ENCODE data around the gene STYXL1.

DNA sequence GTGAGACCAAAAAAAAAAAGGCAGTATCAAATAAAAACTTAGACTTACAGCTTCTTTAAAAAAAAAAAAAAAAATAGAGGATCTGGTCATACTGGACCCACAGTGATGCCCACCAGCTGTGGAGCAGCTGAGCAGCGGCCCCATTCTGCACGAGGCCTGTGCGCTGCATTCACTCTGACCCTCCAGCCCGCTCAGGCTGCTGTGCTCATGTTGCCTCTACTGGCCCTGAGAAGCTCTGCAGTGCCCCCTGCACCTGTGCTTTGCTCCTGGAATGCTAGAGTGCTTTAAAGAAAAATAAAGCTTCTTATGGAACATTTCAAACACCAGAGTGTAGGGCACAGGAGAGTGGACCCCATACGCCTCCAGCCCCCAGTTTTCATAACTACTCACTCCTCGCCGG, 86.6 kb downstream of the STYXL1 start:
- TF ChIP-seq, protein P1, sequence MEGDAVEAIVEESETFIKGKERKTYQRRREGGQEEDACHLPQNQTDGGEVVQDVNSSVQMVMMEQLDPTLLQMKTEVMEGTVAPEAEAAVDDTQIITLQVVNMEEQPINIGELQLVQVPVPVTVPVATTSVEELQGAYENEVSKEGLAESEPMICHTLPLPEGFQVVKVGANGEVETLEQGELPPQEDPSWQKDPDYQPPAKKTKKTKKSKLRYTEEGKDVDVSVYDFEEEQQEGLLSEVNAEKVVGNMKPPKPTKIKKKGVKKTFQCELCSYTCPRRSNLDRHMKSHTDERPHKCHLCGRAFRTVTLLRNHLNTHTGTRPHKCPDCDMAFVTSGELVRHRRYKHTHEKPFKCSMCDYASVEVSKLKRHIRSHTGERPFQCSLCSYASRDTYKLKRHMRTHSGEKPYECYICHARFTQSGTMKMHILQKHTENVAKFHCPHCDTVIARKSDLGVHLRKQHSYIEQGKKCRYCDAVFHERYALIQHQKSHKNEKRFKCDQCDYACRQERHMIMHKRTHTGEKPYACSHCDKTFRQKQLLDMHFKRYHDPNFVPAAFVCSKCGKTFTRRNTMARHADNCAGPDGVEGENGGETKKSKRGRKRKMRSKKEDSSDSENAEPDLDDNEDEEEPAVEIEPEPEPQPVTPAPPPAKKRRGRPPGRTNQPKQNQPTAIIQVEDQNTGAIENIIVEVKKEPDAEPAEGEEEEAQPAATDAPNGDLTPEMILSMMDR (IDR thresholded peaks at IDR 0.05; ENCODE audit: poor library complexity), result no peak
- no peak for TF ChIP-seq EZH2 (IDR thresholded peaks at IDR 0.05; ENCODE audit: borderline replicate concordance)
- no peak for TF ChIP-seq EZH2phosphoT487 (IDR thresholded peaks at IDR 0.05; ENCODE audit: low read depth, severe bottlenecking, unreplicated experiment)
